Activated CD4-positive, CD25-positive, alpha-beta regulatory T cell treated with anti-CD3 and anti-CD28 coated beads, Interleukin-2, amount 50 U/mL, for 72 hours (primary cell): Measurements from ENCODE around the gene NSUN4.
"Not testable (repeated sequence)": the region's sequence is repeated elsewhere in the genome, so short reads cannot be mapped to it uniquely, and the experiment has no call there.

Source experiments
- DNase-seq: peaks from one replicate; pipeline ENCODE4 v3.0.0; 2021

The NSUN4 gene

DNA sequence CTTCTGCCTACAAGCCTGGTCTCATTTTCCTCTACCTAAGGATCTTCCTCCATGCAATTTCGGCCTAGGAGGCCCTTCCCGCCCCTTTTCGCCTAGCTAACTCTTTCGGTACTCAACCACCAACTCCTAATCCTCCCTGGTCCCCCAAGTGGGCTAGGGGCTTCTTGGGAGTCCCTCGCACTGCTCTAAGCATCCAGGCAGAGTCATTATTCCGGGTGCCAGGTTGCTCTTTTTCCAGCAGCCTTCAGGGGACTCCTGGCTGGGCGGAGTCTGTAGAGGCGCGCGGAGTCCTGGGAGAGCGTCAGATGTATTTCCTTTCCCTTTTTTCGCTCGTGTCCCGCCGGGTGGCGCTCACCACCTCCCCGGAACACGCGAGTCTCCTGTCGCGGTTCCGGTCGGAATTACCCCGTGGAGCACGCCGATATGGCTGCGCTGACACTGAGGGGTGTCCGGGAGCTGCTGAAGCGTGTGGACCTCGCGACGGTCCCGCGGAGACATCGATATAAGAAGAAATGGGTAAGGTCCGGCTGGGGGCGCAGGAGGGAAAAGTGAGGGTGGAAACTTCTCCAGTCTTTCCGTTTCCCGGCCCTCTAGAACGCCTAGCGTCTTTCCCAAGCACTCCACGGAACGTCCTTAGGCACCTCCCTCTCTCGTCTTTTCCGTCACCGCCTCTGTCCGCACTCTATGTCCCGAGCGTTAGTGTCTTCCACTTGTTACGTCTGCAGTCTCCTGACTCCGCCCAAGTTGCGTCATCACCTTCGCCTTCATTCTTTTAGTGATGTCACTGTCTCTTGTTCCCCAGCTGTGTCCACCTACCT lies at the start of gene NSUN4:
TSS of gene NSUN4 (plus strand) at position 404 of the 818 bp plus-strand sequence. CDS start at position 424, 20 bp downstream.
- DNase-seq = peak; percentile 75

DNA sequence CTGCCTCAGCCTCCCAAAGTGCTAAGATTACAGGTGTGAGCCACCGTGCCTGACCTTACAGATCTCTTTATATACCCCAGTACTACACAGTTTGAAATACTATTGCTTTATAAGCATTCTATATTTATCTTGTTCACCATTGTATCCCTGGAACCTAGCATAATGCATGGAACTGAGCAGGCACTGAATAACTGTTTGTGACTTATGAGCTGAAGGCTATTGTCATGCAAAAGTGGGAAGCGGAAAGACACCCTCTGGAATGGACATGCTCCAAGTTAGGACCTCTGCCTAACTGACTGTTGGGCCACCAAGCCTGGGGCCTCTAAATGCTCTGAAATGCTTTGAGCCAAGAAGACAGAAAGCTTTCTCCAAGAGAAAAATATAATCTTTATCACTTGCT lies 45.3 kb upstream of the NSUN4 start:
- DNase-seq = no peak

DNA sequence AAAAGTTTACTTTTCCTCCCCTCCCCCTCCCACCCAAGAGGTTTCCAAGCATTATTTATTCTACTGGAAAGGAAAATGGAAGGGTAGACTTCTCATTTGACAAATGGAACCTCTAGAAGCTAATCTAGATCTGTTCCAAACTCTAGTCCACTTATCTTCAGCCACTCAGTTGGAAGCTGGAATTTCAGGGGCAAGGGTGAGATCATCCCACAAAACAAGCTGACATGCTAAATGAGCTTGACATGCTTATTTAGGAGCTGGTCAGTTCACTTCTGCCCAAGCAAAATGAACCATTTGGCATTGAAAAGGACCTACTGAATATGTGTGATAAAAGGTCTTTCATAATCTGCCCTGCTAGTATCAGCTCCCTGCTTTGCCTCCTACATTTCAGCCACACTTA lies 42.2 kb upstream of the NSUN4 start:
- no peak for DNase-seq

DNA sequence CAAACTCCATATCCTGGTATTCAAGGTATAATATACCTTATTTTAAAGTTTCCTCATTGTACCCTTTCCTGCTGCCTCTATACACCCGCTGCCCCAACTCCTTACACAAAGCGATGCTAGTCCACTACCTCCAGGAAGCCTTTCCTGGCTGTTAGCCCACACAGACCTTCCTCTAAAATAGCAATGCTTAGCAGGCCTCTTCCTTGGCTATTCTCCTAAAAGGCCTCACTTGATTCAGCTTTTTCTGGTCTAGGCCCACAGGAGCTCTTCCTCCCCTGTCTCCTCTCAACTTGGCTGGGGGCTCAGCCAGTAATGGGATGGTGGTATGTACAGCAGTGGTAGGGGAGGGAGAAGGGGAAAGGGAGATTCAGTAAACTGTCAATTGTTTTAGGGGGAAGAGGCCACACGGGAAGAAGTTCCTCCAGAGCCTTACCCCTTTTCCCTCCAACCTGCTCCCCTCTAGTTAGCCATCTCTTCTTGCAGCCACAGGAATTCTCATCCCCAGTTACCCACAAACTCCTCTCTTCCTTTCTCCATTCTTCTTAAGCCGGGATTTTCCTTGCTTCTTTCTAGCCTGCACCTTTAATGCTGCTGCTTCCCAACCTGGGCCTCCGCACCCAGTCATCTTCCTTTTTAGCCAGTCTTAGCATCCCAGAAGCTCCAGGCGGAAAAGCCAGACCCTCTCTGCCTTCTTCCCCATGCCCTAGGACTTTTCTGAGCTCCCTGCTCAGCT lies 39.8 kb upstream of the NSUN4 start:
- no peak for DNase-seq

DNA sequence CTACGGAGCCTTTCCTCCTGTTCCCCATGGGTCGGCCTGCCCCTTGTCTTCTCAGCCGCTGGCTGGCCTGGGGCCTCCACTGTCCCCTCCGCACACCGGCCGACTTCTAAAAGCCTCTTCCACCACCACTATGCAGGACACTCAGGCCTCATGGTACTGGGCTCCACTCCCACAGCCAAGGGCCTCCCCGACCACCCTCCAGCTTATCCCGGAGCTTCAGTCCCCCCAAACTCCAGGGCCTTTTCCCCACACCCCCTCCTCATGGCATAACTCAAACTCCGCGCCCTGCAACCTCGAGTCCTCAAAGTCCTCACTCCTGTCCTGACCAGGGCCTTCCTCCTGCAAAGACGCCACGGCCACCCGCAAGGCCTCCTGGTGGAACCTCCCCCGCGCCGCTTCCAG lies 39.2 kb upstream of the NSUN4 start:
- no peak for DNase-seq

DNA sequence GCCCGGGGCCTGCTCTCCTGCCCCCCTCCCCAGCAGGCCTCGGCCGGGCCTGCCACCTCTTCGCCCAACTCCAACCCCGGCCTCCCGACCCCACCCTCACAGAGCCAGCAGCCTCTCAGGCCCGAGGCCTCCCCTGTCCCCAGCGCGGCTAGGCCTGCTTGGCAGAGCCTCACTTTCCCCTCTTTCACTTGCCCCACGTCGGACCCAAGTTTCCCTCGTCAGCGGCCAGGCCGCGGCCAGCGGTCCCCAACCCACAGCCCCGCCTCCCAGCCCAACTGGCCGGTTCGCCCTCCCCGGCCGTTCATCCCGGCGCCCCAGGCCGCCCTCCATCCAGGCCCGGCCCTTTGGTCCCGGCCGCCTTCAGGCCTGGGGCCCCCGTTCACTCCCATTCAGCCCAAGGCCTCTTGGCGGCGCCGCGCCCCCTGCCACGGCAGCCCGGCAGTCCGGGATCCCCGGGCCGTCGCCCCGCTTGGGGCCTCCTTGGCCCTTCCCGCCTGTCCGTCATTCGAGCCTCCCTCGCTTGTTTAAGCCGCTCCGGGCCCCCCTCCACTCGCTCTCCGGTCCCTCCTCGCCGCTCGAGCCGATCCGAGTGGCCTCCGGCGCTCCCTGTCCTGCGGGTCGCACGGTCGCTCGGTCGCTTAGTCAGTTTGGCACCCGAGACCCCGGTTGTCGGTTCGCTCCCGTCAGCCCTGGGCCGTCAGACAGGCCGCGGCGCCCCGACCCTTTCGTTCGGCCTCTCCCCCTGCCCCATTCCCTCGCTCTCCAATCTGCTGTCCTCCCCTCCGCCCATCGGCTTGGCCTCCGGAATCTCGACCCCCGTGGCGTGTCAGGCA lies 38.6 kb upstream of the NSUN4 start:
- DNase-seq = peak; percentile 65

DNA sequence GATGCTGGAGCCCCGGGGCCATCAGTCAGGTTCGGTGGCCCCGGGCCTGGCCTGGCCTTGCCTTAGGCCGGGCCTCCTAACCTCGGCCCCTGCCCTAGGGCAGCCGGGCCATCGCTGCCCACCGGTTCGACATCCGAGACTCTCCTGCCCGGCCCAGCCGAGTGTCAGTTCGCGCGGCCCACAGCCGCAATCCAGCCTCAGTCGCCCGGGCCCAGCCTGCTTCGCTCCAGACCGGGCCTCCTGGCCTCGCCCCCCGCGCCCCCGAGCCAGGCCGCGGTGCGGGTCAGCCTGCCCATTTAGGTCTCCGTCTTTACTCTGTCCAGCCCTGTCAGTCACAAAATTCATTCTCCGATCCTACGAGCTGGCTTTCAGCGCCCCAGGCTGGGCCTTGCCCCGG lies 38.0 kb upstream of the NSUN4 start:
- no peak for DNase-seq

DNA sequence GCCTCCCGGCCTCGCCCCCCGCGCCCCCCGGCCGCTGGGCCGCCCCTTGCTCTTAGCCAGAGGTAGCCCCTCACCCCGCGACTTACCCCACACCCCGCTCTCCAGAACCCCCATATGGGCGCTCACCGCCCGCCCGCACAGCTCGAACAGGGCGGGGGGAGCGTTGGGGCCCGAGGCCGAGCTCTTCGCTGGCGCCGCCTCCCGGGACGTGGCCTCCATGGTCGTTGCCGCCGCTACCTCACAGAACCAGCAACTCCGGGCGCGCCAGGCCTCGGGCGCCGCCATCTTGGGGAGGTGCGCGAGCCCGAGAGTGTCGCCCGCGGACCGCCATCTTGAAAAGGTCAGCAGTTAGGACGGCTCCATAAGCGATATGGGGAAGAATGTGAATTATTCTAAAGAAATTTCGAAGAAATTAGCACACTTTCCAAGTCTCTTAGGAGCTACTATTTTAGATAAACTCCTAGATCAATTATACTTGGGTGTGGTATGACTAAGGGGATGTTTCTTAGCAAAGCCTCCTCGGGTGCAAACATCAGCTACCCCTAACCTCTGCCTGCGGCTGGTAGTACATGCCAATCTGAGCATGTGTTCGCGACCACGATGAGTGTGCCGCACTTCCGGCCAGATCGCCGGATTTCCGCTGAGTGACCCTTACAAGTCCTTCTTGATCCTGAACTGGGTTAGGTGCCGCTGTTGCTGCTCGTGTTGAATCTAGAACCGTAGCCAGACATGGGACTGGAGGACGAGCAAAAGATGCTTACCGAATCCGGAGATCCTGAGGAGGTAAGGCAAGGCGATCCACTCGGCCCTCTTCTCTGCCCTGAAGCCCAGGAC lies 37.4 kb upstream of the NSUN4 start, which contains the start of the genes LRRC41 and UQCRH:
TSS of gene LRRC41 (minus strand) at position 579 of the 834 bp plus-strand sequence. CDS start at position 285, 294 bp downstream.
TSS of gene UQCRH (plus strand) at position 661 of the 834 bp plus-strand sequence. CDS start at position 730, 69 bp downstream.
- peak; percentile 94 for DNase-seq

DNA sequence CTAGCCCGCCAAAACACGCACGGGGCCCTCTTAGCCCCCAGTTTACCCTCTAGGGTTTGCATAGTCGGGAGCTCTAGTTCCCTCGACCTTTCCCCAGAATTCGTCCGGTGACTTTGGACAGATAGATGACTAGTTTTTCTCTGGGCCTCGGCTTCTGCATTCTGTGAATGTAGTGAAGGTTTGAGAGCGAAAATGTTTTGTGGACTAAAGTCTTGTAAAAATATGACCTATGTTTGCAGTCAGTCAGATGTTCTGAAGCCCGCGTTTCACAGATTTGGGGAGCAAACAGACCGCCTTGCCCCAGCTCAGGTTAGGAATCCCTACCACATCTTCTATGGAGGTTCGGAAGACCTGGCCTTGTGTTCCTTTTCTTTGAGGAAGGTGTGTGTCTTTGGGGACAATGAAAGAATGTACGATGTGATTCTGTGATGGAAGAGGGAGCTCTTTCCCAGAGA lies 36.7 kb upstream of the NSUN4 start:
- no peak for DNase-seq

DNA sequence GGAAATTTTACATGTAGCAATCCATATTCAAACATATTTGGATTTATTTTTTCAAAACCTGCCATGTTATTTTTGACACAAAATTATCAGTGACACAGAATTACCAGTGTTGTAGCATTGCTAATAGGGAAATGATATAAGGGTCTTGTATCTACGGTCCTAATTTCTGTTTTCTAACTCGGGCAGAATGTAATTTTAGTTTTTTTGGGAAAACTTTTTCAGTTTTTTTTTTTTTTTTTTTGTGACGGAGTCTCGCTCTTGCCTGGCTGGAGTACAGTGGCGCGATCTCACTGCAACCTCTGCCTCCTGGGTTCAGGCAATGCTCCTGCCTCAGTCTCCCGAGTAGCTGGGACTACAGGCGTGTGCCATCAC lies 34.5 kb upstream of the NSUN4 start:
- DNase-seq = no peak

DNA sequence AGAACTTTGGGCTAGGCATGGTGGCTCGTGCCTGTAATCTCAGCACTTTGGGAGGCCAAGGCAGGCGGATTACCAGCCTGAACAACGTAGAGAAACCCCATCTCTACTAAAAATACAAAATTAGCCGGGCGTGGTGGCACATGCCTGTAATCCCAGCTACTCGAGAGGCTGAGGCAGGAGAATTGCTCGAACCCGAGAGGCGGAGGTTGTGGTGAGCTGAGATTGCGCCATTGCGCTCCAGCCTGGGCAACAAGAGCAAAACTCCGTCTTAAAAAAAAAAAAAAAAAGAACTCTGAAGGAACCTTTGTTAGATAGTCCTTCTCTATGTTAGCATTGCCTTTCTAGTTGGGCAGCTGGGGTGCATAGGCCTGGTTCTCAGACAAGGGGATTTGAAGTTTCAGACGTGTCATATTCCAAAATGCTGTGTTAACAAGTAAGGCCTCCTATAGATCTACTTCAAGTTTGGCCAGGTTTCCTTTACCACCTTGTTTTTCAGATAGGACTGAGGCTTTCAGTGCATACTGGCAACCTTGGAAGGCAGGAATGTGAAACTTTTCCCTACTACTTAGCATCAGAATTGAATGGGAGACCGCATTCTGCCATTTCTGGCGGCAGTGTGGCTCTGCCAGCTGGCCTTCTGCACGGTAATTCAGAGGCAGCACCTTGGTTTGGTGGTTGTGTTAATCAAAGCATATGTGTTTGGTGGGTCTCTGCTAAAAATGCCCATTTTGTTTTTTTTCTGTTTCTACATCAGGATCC lies 31.0 kb upstream of the NSUN4 start:
- DNase-seq = no peak

DNA sequence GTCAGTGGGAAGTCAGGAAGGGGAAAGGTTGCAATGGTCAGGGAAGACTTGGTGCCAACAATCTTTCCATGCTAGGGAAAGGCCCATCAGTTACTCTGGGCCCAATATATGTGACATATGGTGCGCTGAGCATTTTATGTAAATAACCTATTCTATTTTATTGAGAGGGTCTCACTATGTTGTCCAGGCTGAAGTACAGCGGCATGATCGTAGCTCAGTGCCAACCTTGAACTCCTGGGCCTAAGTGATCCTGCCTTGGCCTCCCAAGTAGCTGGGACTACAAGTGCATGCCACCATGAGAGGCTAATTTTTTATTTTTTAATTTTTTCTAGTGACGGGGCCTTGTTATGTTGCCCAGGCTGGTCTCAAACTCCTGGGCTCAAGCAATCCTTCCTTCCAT lies 30.3 kb upstream of the NSUN4 start:
- no peak for DNase-seq

DNA sequence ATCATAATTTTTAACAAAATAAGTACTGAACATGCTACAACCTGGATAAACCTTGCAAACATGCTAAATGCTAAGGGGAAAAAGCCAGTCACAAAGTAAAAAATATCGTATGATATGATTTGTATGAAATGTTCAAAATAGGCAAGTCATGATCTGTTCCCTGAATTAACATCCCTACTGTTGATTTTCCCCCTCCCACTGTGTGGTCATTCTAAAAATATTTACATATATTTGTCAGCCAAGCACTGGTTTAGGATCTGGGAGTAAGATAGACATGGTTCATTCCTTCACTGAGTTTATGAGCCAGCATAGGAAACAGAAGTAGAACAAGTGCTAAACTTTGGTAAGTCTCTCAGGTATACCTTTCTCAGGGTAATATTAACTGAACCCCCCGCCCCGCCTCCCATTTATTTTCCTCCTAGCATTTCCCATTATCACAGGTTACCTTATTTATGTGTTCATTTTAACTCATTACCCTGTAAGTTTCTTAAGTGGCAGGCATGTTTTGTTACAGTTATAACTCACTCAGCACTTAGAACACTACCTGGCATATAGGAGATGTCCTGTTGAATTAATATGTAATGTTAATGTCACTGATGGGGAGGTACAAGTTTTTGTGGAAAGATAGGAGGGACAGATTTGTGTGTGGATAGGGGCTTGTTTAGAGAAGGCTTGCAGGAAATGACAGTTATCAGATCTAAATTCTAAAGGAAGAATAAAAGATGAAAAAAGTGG lies 24.8 kb upstream of the NSUN4 start:
- DNase-seq = no peak

DNA sequence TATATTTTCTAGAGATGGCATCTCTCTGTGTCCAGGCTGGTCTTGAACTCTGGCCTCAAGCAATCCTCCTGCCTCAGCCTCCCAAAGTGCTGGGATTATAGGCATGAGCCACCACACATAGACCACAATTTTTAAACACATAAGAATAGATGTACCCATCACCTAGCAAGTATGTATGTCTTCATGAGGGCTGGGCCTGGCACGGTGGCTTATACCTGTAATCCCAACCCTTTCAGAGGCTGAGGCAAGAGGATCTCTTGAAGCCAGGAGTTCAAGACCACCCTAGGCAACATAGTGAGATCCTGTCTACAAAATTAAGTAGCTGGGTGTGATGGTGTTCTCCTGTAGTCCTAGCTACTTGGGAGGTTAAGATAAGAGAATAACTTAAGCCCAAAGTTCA lies 23.3 kb upstream of the NSUN4 start:
- DNase-seq = no peak

DNA sequence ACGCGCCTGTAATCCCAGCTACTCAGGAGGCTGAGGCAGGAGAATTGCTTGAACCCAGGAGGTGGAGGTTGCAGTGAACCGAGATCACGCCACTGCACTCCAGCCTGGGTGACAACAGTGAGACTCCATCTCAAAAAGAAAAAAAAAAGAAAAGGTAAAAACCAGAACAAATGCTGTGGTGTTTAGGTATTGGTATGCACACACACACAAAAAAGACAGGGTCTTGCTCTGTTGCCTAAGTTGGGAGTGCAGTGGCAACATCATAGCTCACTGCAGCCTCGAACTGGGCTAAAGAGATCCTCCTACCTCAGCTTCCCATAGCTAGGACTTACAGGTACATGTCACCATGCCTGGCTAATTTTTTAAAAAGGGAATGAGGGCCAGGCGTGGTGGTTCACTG lies 21.3 kb upstream of the NSUN4 start:
- DNase-seq = not testable (repeated sequence)

DNA sequence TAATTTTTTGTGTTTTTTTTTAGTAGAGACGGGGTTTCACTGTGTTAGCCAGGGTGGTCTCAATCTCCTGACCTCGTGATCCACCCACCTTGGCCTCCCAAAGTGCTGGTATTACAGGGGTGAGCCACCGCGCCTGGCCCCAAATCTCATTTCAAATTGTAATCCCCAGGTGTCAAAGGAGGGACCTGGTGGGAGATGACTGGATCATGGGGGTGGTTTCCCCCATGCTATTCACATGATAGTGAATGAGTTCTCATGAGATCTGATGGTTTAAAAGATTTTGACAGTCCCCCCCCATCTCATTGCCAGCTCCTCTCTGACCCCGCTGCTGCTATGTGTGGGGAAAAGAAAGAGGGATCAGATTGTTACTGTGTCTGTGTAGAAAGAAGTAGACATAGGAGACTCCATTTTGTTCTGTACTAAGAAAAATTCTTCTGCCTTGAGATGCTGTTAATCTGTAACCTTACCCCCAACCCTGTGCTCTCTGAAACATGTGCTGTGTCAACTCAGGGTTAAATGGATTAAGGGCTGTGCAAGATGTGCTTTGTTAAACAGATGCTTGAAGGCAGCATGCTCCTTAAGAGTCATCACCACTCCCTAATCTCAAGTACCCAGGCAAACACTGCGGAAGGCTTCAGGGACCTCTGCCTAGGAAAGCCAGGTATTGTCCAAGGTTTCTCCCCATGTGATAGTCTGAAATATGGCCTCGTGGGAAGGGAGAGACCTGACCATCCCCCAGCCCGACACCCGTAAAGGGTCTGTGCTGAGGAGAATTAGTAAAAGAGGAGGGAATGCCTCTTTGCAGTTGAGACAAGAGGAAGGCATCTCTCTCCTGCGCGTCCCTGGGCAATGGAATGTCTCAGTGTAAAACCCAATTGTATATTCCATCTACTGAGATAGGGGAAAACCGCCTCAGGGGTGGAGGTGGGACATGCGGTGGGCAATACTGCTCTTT lies 20.4 kb upstream of the NSUN4 start:
- not testable (repeated sequence) for DNase-seq

DNA sequence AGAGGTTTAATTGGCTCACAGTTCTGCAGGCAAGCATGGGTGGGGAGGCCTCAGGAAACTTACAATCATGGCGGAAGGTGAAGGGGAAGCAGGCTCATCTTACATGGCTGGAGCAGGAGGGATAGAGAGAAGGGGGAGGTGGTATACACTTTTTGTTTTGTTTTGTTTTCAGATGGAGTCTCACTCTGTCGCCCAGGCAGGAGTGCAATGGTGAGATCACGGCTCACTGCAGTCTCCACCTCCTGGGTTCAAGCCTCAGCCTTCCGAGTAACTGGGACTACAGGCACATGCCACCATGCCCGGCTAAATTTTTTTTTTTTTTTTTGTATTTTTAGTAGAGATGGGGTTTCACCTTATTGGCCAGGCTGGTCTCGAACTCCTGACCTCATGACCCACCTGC lies 18.4 kb upstream of the NSUN4 start:
- DNase-seq = not testable (repeated sequence)

DNA sequence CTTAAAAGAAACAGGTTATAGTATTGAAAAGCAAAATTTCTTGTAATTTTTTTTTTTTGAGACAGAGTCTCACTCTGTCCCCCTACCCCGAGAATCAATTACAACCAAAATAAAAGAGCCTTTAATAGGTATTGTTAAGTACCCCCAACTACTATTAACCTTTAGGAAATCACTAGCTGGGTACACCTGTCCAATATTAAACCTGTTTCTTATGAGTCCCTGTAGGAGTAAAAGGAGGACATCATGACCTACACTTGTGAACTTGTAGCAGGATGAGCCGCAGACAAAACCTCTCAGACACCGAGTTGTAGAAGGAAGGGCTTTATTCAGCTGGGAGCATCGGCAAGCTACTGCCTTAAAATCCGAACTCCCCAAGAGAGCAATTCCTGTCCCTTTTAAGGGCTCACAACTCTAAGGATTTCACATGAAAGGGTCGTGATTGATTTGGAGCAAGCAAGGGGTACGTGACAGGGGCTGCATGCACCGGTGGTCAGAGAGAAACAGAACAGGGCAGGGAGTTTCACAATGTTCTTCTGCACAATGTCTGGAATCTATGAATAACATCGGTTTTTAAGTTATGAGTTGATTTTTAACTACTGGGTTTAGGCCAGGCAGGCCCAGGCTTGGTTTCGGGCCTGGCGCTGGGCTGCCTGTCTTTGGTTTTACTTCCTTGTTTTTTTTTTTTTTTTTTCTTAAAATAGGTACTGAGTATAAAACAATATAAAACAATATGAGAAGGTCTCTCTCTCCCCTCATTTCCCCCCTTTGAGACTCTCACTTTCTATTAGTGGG lies 15.1 kb upstream of the NSUN4 start:
- DNase-seq = not testable (repeated sequence)

DNA sequence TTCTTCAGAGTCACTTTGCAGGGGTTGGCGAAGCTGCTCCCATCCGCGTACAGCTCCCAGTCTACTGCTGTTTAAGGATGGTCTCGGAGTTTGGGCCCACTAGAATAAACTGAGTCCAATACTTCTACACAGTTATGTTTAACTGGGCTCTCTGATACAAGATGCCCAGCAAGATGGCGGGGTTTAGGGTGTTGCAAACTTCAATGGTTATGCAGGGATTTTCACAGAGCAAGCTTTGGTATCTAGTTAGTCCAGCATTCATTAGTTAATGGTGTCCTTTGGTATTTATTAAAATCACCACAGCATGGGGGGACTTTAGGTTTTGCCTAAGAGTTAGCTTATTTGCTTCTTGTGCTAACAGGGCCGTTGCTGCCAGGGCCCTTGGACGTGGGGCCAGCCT lies 12.4 kb upstream of the NSUN4 start:
- DNase-seq = not testable (repeated sequence)
